ENCODE results near the gene KEL.

DNA sequence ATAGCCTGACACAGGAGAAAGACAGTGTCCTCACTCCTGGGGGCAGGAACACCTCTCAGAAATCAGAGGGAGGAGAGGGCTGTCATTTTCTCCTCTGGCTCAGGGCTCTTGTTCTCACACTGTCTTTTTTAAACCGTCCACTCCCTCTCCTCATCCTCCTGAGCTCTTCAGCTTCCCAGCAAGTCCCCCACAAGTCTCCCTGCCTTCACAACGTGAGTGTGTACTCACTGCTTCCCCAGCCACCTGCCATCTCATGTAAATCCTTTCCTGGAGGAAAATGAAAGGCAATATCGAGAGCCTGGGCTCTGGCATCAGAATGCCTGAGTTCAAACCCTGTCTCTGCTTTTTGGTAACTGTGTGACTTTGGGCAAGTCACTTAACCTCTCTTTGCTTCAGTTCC lies 17.2 kb downstream of the KEL start:
- TF ChIP-seq, protein P1, sequence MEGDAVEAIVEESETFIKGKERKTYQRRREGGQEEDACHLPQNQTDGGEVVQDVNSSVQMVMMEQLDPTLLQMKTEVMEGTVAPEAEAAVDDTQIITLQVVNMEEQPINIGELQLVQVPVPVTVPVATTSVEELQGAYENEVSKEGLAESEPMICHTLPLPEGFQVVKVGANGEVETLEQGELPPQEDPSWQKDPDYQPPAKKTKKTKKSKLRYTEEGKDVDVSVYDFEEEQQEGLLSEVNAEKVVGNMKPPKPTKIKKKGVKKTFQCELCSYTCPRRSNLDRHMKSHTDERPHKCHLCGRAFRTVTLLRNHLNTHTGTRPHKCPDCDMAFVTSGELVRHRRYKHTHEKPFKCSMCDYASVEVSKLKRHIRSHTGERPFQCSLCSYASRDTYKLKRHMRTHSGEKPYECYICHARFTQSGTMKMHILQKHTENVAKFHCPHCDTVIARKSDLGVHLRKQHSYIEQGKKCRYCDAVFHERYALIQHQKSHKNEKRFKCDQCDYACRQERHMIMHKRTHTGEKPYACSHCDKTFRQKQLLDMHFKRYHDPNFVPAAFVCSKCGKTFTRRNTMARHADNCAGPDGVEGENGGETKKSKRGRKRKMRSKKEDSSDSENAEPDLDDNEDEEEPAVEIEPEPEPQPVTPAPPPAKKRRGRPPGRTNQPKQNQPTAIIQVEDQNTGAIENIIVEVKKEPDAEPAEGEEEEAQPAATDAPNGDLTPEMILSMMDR (IDR thresholded peaks at IDR 0.05), result no peak
- no peak for TF ChIP-seq POLR2A (IDR thresholded peaks at IDR 0.05)

Measured in upper lobe of left lung (tissue), 4 donors.